Astrocyte (in vitro differentiated cells and primary cell): Measurements from ENCODE around the gene FLRT2.

Experiments
- EZH2 ChIP-seq: IDR thresholded peaks from 2 replicates; pipeline ENCODE4 v1.6.1; 2012; ENCODE audit warnings: mild to moderate bottlenecking, low read length, inconsistent platforms; ENCODE audit not compliant: insufficient read depth
- TF ChIP-seq, protein P1 (sequence below): IDR thresholded peaks from 2 replicates; pipeline ENCODE4 v1.5.1; 2011; ENCODE audit warnings: low read depth, mild to moderate bottlenecking, inconsistent platforms, low read length, moderate library complexity; ENCODE audit not compliant: insufficient read depth

GRCh38 chr14:85597701-85598100, 67.8 kb downstream of the FLRT2 start:
- TF ChIP-seq, protein P1, sequence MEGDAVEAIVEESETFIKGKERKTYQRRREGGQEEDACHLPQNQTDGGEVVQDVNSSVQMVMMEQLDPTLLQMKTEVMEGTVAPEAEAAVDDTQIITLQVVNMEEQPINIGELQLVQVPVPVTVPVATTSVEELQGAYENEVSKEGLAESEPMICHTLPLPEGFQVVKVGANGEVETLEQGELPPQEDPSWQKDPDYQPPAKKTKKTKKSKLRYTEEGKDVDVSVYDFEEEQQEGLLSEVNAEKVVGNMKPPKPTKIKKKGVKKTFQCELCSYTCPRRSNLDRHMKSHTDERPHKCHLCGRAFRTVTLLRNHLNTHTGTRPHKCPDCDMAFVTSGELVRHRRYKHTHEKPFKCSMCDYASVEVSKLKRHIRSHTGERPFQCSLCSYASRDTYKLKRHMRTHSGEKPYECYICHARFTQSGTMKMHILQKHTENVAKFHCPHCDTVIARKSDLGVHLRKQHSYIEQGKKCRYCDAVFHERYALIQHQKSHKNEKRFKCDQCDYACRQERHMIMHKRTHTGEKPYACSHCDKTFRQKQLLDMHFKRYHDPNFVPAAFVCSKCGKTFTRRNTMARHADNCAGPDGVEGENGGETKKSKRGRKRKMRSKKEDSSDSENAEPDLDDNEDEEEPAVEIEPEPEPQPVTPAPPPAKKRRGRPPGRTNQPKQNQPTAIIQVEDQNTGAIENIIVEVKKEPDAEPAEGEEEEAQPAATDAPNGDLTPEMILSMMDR, result no peak
- TF ChIP-seq EZH2, result no peak
